Activated B cell treated with CpG ODN at 0.5 μM for 24 hours (primary cell): Measurements from ENCODE around the gene ISOC2. TPM values are rescaled to one million over a fixed set of nuclear protein-coding genes. Genes with fewer than 3 reads are reported as not detected.
A peak's percentile ranks its signal among the peaks of the same experiment; 100 is the strongest.

ENCODE experiments used
- ATAC-seq: fragments of 200-7000 bp; cut with Tn5 transposase; one replicate; pipeline ENCODE4 v1.10.0; 2021; ENCODE audit warnings: low read depth, mild to moderate bottlenecking, moderate library complexity
- CTCF ChIA-PET: fragments of 350-600 bp; sonication (Branson Sonifier 250); formaldehyde crosslinking; loops from one replicate; lab custom pipeline; 2021; ENCODE audit warnings: antibody characterized with exemption; lab: Charles Lee
- POLR2A ChIA-PET: fragments of 350-600 bp; sonication (Branson Sonifier 250); formaldehyde crosslinking; loops from one replicate; lab custom pipeline; 2021; ENCODE audit warnings: antibody characterized with exemption; lab: Charles Lee
- DNase-seq: peaks from one replicate; pipeline ENCODE4 v3.0.0; 2022
- H3K27ac Mint-ChIP-seq: one replicate; pipeline ENCODE4 v1.8.0; 2020; ENCODE audit warnings: mixed read lengths
- H3K27me3 Mint-ChIP-seq: one replicate; pipeline ENCODE4 v1.8.0; 2021; ENCODE audit warnings: mixed read lengths
- H3K36me3 Mint-ChIP-seq: one replicate; pipeline ENCODE4 v1.8.0; 2021; ENCODE audit warnings: low read depth, mixed read lengths
- H3K4me1 Mint-ChIP-seq: one replicate; pipeline ENCODE4 v1.8.0; 2021; ENCODE audit warnings: mixed read lengths
- H3K4me3 Mint-ChIP-seq: one replicate; pipeline ENCODE4 v1.8.0; 2020; ENCODE audit warnings: mild to moderate bottlenecking, mixed read lengths
- H3K9me3 Mint-ChIP-seq: one replicate; pipeline ENCODE4 v1.8.0; 2020; ENCODE audit warnings: mixed read lengths
- CTCF ChIP-seq: fragments of 200-600 bp; IDR thresholded peaks from one replicate; pipeline ENCODE4 v1.8.0; 2022; ENCODE audit warnings: antibody characterized with exemption, mild to moderate bottlenecking
- intact Hi-C: fragments of 100-400 bp; cut with micrococcal nuclease; formaldehyde crosslinking; loops from one replicate; pipeline ENCODE4 v1.15.1; 2024
- total RNA-seq: library from RNA; stranded (reverse); gene quantifications from 2 replicates; pipeline ENCODE4 v1.2.3, GENCODE V29; 2022

ISOC2 gene
- total RNA-seq, 1 donor from 2014 or later, result 29.0 TPM

- ChIA-PET POLR2A (no interaction called here), CTCF (interaction anchor here (1.9 kb wide), 1 partner anchor 10 kb away, joined by 6 read pairs; no protein-coding TSS in a partner anchor)
- TF ChIP-seq CTCF, result no peak
- Mint-ChIP-seq H3K4me3 (no peak overlapping the region), H3K4me1 (peaks cover 32% of the 10 kb centered on the region), H3K36me3 (peaks cover 15% of the 10 kb centered on the region), H3K9me3 (no peaks in the 10 kb centered on the region), H3K27ac (no peak overlapping the region), H3K27me3 (peaks cover 7% of the 10 kb centered on the region)
- ATAC-seq, result no peak
- no peak for DNase-seq
- intact Hi-C loops, result no loop called here
Measured at GRCh38 chr19:55457683-55458457, 3.6 kb downstream of the ISOC2 start.

GRCh38 chr19:55456347-55456746 lies 5.1 kb downstream of the ISOC2 start:
- Mint-ChIP-seq H3K4me1 (peaks cover 30% of the 10 kb centered on the region), H3K36me3 (peaks cover 14% of the 10 kb centered on the region), H3K4me3 (no peak overlapping the region), H3K27ac (no peak overlapping the region), H3K9me3 (no peaks in the 10 kb centered on the region), H3K27me3 (peaks cover 9% of the 10 kb centered on the region)
- DNase-seq (no peak), ATAC-seq (no peak)
- ChIA-PET CTCF (no interaction called here), POLR2A (no interaction called here)
- TF ChIP-seq CTCF, result no peak
- intact Hi-C loops, result no loop called here

- H3K27me3 Mint-ChIP-seq, result peaks cover 11% of the 10 kb centered on the region
- H3K27ac Mint-ChIP-seq, result no peak overlapping the region
- ChIA-PET CTCF (no interaction called here), POLR2A (no interaction called here)
- H3K36me3 Mint-ChIP-seq, result peaks cover 14% of the 10 kb centered on the region
- H3K4me3 Mint-ChIP-seq, result no peak overlapping the region
- intact Hi-C loops, result no loop called here
- H3K4me1 Mint-ChIP-seq, result peaks cover 29% of the 10 kb centered on the region
- H3K9me3 Mint-ChIP-seq, result no peaks in the 10 kb centered on the region
- ATAC-seq (no peak), DNase-seq (no peak)
- TF ChIP-seq CTCF, result no peak
Measured at GRCh38 chr19:55455576-55456235, 5.7 kb downstream of the ISOC2 start.

- peak; percentile 58 for ATAC-seq
- no peak for DNase-seq
- TF ChIP-seq CTCF, result no peak
- CTCF ChIA-PET, result no interaction called here
- H3K36me3 Mint-ChIP-seq, result peaks cover 14% of the 10 kb centered on the region
- no peak overlapping the region for H3K4me3 Mint-ChIP-seq
- H3K9me3 Mint-ChIP-seq, result no peaks in the 10 kb centered on the region
- intact Hi-C loops, result loop anchor here (1.0 kb wide), 1 partner anchor 314 kb away; no protein-coding TSS in a partner anchor
- POLR2A ChIA-PET, result no interaction called here
- peaks cover 20% of the 10 kb centered on the region for H3K4me1 Mint-ChIP-seq
- H3K27ac Mint-ChIP-seq, result no peak overlapping the region
- peaks cover 11% of the 10 kb centered on the region for H3K27me3 Mint-ChIP-seq
Measured at GRCh38 chr19:55454787-55455243, 6.6 kb downstream of the ISOC2 start.
